ENCODE measurements around the gene KRTAP9-4.
"Not testable (repeated sequence)": the region's sequence is repeated elsewhere in the genome, so short reads cannot be mapped to it uniquely, and the experiment has no call there.

Gene KRTAP9-4

DNA sequence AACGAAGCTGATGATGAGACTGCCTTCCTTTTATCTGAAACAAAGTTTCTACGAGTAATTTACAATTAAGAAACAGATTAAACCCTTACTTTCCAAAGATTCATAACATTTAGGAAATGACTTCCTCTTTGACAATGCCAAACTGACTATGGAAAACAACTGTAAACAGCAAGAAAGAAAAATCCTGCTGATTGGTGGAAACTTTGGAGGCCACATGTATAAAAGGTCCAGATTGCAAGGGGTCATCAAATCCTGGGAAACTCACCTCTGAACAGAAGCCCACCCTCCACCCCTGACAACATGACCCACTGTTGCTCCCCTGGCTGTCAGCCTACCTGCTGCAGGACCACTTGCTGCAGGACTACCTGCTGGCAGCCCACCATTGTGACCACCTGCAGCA, 15.6 kb downstream of the KRTAP9-4 start, which contains the start of gene KRTAP9-6:
TSS of gene KRTAP9-6 (plus strand) at position 301 of the 400 bp plus-strand sequence. CDS start at position 301, 0 bp downstream.
- peak; percentile 0 for DNase-seq (ENCODE audit: low spot score)

DNA sequence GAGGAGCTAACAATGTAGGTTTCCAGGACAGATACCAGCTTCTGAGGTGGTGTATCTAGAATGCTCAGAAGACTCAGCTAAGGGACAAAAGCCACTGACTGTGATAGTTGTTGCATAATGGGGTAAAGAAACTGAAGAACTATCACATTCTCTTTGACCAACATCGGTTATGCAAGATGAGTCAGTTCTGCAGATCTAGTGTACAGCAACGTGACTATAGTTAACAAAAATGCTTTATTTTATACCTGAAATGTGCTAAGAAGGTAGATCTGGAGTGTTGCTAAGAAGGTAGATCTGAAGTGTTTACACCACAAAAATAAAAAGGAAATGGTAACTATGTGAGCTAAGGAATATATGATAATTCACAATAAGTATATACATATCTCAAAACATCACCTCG, 18.2 kb downstream of the KRTAP9-4 start:
- DNase-seq (ENCODE audit: low spot score), result no peak

DNA sequence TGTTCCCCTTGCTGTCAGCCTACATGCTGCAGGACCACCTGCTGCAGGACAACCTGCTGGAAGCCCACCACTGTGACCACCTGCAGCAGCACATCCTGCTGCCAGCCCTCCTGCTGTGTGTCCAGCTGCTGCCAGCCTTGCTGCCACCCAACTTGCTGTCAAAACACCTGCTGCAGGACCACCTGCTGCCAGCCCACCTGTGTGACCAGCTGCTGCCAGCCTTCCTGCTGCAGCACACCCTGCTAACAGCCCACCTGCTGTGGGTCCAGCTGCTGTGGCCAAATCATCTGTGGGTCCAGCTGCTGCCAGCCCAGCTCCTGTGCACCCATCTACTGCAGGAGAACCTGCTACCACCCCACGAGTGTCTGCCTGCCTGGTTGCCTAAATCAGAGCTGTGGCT, 21.8 kb downstream of the KRTAP9-4 start:
- not testable (repeated sequence) for DNase-seq (ENCODE audit: low spot score)

DNA sequence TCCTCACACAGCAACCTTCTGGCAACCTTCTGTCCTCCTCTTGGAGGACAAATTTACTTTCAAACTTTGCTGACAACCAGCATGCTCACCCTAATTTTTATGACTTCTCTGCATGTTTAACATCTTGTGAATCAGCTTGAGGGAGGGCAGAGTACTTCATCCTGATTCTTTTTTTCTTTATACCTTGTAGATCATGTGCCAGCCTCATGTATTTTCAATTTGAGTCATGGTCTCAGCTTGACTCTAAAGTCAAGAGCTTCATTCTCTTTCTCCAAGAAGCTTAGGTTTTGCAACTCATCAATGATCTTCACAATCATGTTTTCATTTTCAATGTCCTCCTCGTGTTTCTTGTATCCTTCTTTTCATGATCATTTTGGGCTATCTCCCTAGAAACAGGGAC, 22.4 kb downstream of the KRTAP9-4 start:
- no peak for DNase-seq (ENCODE audit: low spot score)

DNA sequence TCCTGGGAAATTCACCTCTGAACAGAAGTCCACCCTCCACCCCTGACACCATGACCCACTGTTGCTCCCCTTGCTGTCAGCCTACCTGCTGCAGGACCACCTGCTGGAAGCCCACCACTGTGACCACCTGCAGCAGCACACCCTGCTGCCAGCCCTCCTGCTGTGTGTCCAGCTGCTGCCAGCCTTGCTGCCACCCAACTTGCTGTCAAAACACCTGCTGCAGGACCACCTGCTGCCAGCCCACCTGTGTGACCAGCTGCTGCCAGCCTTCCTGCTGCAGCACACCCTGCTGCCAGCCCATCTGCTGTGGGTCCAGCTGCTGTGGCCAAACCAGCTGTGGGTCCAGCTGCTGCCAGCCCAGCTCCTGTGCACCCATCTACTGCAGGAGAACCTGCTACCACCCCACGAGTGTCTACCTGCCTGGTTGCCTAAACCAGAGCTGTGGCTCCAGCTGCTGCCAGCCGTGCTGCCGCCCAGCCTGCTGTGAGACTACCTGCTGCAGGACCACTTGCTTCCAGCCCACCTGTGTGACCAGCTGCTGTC, 26.2 kb downstream of the KRTAP9-4 start, which contains the start of gene KRTAP9-7:
TSS of gene KRTAP9-7 (plus strand) at position 51 of the 543 bp plus-strand sequence. CDS start at position 51, 0 bp downstream.
- DNase-seq (ENCODE audit: low spot score), result not testable (repeated sequence)

GRCh38 chr17:41278176-41278955, 28.9 kb downstream of the KRTAP9-4 start:
- peak; percentile 1 for DNase-seq (ENCODE audit: low spot score)

GRCh38 chr17:41284043-41284442, 34.6 kb downstream of the KRTAP9-4 start:
- DNase-seq (ENCODE audit: low spot score), result peak; percentile 41

DNA sequence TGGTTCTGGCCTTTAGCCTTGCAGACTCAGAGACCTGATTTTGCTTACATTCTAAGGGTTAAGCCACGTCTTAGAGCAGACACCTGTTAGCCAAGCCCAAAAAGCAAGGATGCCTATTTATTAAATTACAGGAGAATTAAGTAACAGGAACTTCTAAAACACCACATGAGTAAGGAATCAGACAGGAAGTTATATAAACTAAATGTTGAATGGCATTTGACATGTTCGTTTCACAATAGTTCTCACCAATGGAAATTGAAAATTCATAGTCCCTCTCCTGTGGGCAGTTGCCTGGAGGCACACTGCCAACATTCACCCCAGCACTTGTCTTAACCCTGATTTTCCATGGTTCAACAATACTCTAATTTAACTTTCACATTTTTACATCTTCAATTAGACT, 35.1 kb downstream of the KRTAP9-4 start:
- DNase-seq (ENCODE audit: low spot score), result peak; percentile 3

GRCh38 chr17:41287050-41287449, 37.6 kb downstream of the KRTAP9-4 start:
- DNase-seq (ENCODE audit: low spot score), result no peak

DNA sequence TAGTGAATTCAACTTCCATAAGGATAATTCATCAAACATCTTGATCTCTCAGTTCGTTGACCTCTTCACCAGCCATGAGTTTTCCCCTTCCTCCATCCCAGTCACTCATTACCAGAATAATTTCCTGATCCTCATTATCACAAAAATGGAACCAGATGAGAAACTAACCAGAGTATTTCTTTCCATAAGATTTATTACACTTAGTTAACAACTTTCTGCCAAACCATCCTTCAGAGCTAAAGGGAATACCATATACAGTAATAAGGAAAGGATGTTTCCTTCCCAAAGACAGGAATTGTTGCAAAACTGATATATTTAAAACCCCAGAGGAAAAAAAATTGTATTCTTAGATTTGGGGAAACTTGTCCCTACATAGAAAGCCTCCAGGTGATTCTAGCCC, 44.5 kb downstream of the KRTAP9-4 start:
- DNase-seq (ENCODE audit: low spot score), result no peak

GRCh38 chr17:41296846-41297245, 47.4 kb downstream of the KRTAP9-4 start:
- DNase-seq (ENCODE audit: low spot score), result no peak

DNA sequence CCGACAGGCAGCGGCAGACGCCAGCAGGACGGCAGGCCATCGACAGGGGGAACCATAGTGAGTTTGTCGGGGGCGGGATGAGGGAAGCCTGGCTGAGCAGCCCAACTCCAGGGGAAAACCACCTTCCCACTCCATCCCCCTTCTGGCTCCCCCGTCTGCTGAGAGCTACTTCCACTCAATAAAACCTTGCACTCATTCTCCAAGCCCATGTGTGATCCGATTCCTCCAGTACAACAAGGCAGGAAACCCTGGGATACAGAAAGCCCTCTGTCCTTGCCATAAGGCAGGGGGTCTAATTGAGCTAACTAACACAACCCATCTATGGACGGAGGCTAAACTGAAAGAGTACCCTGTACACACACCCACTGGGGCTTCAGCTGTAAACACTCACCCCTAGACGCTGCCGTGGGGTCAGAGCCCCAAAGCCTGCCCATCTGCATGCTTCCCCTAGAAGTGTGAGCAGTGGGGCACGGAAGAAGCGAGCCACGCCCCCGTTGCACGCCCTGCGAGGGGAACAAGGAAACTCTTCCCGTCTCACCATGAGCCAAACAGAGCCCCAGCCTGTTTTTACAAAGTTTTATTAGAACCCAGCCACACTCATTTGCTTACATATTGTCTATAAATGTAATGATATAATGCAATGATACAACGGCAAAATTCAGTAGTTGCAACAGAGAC, 49.1 kb downstream of the KRTAP9-4 start:
- no peak for DNase-seq (ENCODE audit: low spot score)

Measured in AG08395 (cell line).